HG03066 (cell line): Measurements from ENCODE around the gene ANP32A.
"Not testable (repeated sequence)": the region's sequence is repeated elsewhere in the genome, so short reads cannot be mapped to it uniquely, and the experiment has no call there.

ENCODE experiments used
- ATAC-seq: cut with Tn5 transposase; IDR thresholded peaks from one replicate; pipeline ENCODE4 v1.9.1; 2021; ENCODE audit warnings: low read depth; ENCODE audit not compliant: unreplicated experiment

ANP32A gene

GRCh38 chr15:68759982-68760579, 60.6 kb downstream of the ANP32A start:
- ATAC-seq = not testable (repeated sequence)

GRCh38 chr15:68755731-68756130, 65.0 kb downstream of the ANP32A start:
- no peak for ATAC-seq

GRCh38 chr15:68751622-68752021, 69.1 kb downstream of the ANP32A start:
- ATAC-seq = no peak

- no peak for ATAC-seq
Observed at GRCh38 chr15:68749793-68750192, 70.9 kb downstream of the ANP32A start.

- no peak for ATAC-seq
Observed at GRCh38 chr15:68749365-68749764, 71.3 kb downstream of the ANP32A start.

- ATAC-seq = no peak
Observed at GRCh38 chr15:68743256-68743655, 77.4 kb downstream of the ANP32A start.

- ATAC-seq = no peak
Observed at GRCh38 chr15:68739390-68740080, 81.2 kb downstream of the ANP32A start.

GRCh38 chr15:68735610-68736009, 85.1 kb downstream of the ANP32A start:
- ATAC-seq = no peak

- no peak for ATAC-seq
Observed at GRCh38 chr15:68734881-68735280, 85.8 kb downstream of the ANP32A start.

- ATAC-seq = no peak
Observed at GRCh38 chr15:68734352-68734751, 86.3 kb downstream of the ANP32A start.

GRCh38 chr15:68733666-68734065, 87.0 kb downstream of the ANP32A start:
- ATAC-seq = no peak

- no peak for ATAC-seq
Observed at GRCh38 chr15:68732451-68732850, 88.2 kb downstream of the ANP32A start.

GRCh38 chr15:68730976-68731897, 89.5 kb downstream of the ANP32A start:
- no peak for ATAC-seq

- ATAC-seq = no peak
Observed at GRCh38 chr15:68730471-68730919, 90.2 kb downstream of the ANP32A start.

GRCh38 chr15:68729789-68730411, 90.8 kb downstream of the ANP32A start:
- ATAC-seq = no peak
